GM18526 (cell line): ENCODE results near the gene POU3F1.

Experiments used
- POLR2A ChIP-seq: IDR thresholded peaks from 3 replicates; pipeline ENCODE4 v1.6.1; 2011; ENCODE audit not compliant: insufficient read length; ENCODE audit errors: extremely low read depth

Gene POU3F1

DNA sequence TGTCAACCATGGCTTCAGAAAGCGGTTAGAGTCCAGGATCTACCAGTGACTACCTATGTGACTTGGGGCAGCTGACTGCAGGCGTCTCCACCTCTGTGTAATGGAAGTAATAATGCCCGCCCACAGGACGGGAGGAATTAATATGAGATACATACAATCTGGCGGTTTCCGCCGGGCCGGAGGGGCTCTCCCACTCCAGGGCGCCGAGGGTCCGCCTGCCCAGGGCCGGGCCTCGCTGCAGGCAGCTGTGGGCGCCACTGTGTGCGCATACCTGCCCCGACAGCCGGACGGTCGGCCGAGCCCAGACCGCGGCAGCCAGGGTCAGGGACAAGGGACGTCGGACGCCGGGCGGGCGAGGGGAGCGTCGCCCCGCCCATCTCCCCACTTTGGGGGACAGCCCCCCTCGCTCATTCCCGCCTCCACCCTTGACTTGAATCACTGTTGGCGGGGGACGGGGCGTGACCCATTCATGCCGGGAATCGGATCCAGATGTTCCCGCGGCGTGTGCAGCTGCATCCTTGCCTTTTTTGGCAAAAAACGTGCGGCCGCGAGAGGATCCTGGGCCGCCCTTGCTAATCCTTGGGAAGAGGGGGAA is 50.7 kb downstream of the POU3F1 start:
- peak; percentile 65 for TF ChIP-seq POLR2A

DNA sequence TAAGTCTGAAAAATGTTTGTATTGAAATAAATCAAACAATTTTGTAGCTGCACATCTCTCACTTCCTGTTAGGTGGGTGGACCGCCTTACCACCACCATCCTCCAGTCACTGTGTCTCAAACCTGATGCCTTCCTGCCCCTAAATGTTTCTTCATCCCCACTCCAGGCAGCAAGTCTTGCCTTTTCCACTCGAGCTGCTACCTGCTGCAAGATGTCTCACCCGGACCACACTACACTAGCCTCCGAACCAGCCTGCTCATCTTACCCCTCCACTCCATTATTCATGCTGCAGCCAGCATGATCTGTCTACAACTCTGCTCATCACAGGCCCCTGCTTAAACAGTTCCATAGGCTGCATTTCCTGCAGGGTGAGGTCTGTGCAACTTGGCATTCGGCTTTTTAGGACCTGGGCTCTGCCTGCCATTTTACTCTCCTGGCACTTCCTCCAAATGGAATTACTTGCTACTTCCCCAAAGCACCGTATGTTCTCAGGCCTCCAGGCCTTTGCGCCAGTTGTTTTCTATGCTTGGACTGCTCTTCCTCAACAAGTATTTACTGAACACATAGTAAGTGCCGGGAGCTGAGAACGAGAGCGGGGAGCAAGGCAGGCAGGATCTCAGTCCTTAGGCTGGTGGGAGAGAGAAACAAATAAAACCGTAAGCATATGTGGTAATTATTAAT is 51.6 kb downstream of the POU3F1 start:
- TF ChIP-seq POLR2A = no peak
